ENCODE measurements around the gene GTF2F1.
A peak's percentile ranks its signal among the peaks of the same experiment; 100 is the strongest.

DNA sequence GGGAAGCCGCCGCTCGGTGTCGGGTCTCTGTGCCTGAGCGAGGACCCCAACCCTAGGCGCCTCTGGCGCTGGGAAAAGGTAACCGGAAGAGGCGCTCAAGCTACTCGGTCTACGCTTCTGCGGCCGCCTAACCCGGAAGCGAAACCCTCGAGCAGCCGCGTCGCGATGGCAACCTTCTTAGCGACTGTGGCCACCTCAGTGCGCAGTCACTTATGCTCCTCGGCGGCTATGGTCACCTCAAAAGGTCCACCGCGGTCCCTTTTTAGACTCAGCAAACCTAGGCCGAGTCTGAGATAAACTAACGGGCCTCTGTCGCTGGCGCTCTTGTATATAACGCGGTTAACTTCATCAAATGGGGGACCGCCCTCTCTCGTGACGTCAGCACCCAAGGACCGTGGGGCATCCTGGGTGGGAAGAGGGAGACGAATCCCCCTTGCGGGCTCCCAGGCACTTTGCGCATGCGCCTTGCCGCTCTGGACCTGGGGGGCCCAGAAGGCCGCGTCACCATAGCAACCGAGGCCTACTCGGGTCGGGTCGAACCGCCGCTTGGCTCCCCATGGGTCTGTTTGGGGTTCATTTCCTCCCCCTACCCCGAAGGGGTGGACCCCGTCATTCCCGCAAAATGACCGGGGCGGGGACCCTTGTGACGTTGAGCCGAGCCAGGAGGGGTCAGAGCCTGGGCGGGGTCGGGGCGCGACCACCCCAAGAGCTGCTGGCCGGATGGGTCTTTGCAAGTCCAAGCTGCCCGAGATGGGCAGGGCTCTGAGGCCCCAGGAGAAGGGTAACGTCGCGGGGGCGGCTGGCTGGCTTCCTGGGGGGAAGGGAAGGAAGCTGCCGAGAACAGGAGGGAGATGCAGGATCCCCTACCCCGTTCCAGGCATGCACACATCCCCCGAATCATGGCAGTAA is at the start of gene GTF2F1:
- TF ChIP-seq, protein P1, sequence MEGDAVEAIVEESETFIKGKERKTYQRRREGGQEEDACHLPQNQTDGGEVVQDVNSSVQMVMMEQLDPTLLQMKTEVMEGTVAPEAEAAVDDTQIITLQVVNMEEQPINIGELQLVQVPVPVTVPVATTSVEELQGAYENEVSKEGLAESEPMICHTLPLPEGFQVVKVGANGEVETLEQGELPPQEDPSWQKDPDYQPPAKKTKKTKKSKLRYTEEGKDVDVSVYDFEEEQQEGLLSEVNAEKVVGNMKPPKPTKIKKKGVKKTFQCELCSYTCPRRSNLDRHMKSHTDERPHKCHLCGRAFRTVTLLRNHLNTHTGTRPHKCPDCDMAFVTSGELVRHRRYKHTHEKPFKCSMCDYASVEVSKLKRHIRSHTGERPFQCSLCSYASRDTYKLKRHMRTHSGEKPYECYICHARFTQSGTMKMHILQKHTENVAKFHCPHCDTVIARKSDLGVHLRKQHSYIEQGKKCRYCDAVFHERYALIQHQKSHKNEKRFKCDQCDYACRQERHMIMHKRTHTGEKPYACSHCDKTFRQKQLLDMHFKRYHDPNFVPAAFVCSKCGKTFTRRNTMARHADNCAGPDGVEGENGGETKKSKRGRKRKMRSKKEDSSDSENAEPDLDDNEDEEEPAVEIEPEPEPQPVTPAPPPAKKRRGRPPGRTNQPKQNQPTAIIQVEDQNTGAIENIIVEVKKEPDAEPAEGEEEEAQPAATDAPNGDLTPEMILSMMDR (IDR thresholded peaks at IDR 0.05), result peak in 3 of 5 experiments; percentile 6 to 39 (median 15)
- TF ChIP-seq POLR2A (IDR thresholded peaks at IDR 0.05) (peak in 1 of 2 donors; percentile 11), EP300 (IDR thresholded peaks at IDR 0.05) (peak; percentile 73 to 77)
